HG03045 (cell line): ENCODE data around the gene HTRA3.

ENCODE experiments used
- ATAC-seq: cut with Tn5 transposase; IDR thresholded peaks from one replicate; pipeline ENCODE4 v1.9.1; 2021; ENCODE audit warnings: mild to moderate bottlenecking, moderate library complexity; ENCODE audit not compliant: unreplicated experiment

The HTRA3 gene

GRCh38 chr4:8265171-8265929 lies 4.2 kb upstream of the HTRA3 start:
- ATAC-seq: no peak

- no peak for ATAC-seq
Measured at GRCh38 chr4:8266088-8266487, 3.5 kb upstream of the HTRA3 start.

- no peak for ATAC-seq
Measured at GRCh38 chr4:8266508-8266907, 3.0 kb upstream of the HTRA3 start.

- ATAC-seq: no peak
Measured at GRCh38 chr4:8267077-8267476, 2.5 kb upstream of the HTRA3 start.

GRCh38 chr4:8268211-8268610 lies 1.3 kb upstream of the HTRA3 start:
- no peak for ATAC-seq

- no peak for ATAC-seq
Measured at GRCh38 chr4:8268901-8269534, 536 bp upstream of the HTRA3 start.

GRCh38 chr4:8270418-8270771 lies 841 bp downstream of the HTRA3 start:
- ATAC-seq: no peak

- no peak for ATAC-seq
Measured at GRCh38 chr4:8270912-8271815, 1.6 kb downstream of the HTRA3 start.

GRCh38 chr4:8271821-8272220 lies 2.3 kb downstream of the HTRA3 start:
- ATAC-seq: no peak

- ATAC-seq: no peak
Measured at GRCh38 chr4:8272472-8273428, 3.2 kb downstream of the HTRA3 start.

- no peak for ATAC-seq
Measured at GRCh38 chr4:8273450-8273849, 3.9 kb downstream of the HTRA3 start.

- no peak for ATAC-seq
Measured at GRCh38 chr4:8274066-8274652, 4.6 kb downstream of the HTRA3 start.

GRCh38 chr4:8274765-8275547 lies 5.4 kb downstream of the HTRA3 start:
- no peak for ATAC-seq

GRCh38 chr4:8275548-8275910 lies 6.0 kb downstream of the HTRA3 start:
- no peak for ATAC-seq

GRCh38 chr4:8276358-8277240 lies 7.0 kb downstream of the HTRA3 start:
- no peak for ATAC-seq

GRCh38 chr4:8277356-8278008 lies 7.9 kb downstream of the HTRA3 start:
- no peak for ATAC-seq

GRCh38 chr4:8278009-8278395 lies 8.4 kb downstream of the HTRA3 start:
- ATAC-seq: no peak
